Measurements from ENCODE around the gene RRAGD.

The RRAGD gene

DNA sequence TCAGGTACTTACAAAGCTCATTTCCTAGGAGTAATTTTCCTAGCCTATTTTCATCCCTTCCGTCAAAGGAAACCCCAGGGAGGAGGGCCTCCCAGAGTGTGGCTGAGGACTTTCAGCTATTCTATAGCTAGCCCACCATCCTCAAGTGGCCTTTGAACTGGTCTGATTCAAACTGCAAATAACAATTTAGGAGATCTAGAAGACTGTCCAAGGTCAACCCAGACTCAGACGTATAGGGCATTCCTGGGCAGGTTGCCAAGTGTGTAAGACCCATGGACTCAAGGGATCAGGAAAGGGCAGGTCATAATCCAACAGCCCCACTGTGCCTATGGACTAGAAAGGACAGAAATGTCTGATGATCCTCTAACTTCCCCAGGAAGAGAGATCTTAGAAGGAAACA, 2.1 kb upstream of the RRAGD start:
- DNase-seq (ENCODE audit: low spot score) = no peak
- H3K4me3 ChIP-seq = no peak overlapping the region
- no peak overlapping the region for H3K27ac ChIP-seq
- TF ChIP-seq, protein P1, sequence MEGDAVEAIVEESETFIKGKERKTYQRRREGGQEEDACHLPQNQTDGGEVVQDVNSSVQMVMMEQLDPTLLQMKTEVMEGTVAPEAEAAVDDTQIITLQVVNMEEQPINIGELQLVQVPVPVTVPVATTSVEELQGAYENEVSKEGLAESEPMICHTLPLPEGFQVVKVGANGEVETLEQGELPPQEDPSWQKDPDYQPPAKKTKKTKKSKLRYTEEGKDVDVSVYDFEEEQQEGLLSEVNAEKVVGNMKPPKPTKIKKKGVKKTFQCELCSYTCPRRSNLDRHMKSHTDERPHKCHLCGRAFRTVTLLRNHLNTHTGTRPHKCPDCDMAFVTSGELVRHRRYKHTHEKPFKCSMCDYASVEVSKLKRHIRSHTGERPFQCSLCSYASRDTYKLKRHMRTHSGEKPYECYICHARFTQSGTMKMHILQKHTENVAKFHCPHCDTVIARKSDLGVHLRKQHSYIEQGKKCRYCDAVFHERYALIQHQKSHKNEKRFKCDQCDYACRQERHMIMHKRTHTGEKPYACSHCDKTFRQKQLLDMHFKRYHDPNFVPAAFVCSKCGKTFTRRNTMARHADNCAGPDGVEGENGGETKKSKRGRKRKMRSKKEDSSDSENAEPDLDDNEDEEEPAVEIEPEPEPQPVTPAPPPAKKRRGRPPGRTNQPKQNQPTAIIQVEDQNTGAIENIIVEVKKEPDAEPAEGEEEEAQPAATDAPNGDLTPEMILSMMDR (IDR thresholded peaks at IDR 0.05) = no peak

DNA sequence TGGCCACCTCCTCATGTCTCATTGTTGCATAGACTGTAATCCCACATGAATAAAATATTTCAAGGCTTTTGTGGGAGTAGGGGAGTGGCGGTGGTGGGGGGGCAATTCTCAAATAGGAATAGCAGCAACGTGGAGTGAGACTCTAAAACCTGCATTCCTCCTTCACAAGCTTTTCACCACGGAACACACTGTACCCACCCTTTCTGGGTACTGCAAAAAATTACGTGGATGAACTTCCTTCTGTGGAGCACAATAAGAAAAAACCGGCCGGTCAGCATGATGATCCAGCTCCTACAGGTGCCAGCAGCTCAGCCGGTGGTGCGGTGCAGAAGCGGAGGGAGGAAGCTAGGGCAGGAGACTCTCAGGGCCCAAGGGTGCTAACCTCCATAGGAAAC, 930 bp upstream of the RRAGD start:
- H3K4me3 ChIP-seq = peak overlapping the region; percentile 95
- no peak for DNase-seq (ENCODE audit: low spot score)
- TF ChIP-seq, protein P1 (IDR thresholded peaks at IDR 0.05) = no peak
- no peak overlapping the region for H3K27ac ChIP-seq

DNA sequence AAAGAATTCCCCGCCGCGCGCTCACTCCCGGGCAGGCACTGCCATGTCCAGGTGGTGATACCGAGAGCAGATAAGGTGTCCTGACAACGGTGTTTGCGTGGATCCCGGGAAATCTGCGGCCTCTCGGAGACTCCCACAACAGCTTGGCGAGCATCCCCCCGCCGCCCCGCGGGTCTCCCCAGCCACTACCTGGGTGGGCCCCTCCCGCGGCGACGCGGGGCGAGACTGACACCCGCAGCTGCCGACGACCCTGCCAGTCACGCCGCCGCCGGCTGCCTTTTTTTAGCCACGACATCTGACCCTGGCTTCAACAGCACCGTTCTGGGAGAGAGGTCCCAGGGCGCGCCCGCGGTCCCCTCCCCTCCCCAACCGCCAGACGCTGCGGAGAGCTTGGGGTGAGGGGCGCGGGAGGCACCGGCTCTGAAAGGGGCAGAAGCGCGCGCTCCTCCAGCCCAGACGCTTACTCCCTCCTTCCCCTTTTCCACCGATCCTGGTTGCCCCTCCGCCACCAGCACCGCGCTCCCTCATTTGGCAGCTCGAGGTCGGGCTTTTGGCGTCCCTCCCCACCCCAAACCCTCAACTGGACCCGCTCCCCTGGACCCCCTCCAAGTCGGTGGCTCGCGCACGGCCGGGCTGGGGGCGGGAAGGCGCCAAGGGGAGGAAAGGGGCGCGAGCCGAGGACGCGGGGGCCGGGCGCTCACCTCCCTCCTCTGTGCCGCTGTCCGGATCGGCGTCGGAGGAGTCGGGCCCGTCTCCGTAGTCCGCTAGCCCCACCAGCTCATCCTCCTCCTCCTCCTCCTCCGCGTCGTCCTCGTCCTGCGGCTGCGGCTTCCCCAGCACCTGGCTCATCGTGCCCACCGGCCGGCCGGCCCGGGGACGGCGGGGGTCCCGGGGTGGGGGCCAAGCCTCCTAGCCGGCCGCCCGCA, 665 bp downstream of the RRAGD start:
- DNase-seq (ENCODE audit: low spot score) = peak; percentile 77
- peak overlapping the region; percentile 70 to 76 for H3K27ac ChIP-seq
- TF ChIP-seq, protein P1 (IDR thresholded peaks at IDR 0.05) = no peak

DNA sequence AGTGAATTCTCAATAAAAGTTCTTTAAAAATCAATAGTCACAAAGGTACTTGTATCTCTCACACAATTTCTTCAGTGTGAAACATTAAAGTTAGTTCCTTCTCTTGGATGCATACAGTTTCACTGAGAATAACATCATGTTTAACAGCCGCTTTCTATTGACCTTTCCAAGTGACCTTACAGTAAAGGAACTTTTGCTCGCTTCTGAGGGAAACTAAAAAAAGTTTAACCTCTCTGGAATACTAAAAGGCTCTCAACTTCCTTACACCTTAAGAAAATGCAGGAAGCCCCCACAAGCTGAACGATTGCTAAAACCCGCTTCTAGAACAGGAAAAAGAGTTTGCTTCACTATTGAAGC, 1.3 kb downstream of the RRAGD start:
- Histone ChIP-seq H3K4me3 (peak overlapping the region; percentile 95), H3K27ac (peak overlapping the region; percentile 70 to 76)
- TF ChIP-seq, protein P1 (IDR thresholded peaks at IDR 0.05) = no peak
- DNase-seq (ENCODE audit: low spot score) = no peak

More for the DNA sequence above, 665 bp downstream of the RRAGD start:
- H3K4me3 ChIP-seq = peak overlapping the region; percentile 95

DNA sequence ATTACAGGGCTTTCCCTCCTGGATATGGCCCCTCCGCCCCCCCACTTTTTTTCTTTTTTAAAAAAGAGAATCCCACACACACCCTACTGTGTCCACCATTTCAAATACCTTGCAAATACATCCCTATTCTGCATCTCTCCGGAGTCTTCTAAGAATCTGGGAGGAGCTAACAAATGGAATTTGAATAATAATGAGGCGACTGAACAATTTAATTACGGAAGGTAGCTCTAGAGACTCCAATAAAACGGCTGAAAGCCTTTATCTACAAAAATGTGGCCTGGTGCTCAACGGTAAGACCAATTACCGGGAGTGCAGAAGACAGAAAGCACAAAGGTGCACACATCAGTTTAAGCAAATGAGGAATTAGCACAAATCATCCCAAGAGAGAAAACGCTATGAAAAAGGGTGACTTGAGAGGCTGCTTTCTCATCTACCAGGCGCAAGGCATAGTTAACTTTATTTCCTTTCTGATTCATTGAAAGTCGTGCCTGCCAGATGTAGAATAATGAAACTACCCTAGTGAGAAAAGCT, 1.8 kb downstream of the RRAGD start:
- TF ChIP-seq, protein P1 (IDR thresholded peaks at IDR 0.05) = no peak
- H3K27ac ChIP-seq = peak overlapping the region in 1 of 2 donors; percentile 70
- peak overlapping the region; percentile 95 for H3K4me3 ChIP-seq
- no peak for DNase-seq (ENCODE audit: low spot score)

DNA sequence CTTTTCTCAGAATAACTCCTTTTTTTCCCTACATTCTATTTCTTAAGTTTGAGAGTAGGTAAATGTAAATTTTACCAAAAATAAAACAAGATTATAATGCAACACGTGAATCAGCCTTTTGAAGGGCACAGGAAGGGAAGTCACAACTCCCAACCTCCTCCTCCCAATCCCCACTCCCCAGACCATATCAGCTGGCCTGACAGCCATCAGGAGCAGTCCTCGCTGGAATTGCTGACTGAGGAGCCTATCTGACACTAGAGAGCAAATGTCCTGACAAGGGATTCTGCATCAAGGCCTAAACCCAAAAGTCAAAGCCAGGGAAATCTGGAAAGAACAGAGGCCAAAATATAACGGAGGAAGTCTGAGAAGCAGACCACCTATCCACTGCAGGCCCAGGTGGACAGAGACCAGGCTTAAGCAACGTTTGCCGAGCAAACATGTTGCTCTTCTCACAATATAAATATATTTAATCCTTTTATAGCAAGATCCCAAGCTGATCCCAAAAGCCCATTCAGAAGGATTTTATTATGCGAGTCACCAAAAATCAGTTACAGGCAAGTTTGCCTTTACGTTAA, 2.5 kb downstream of the RRAGD start:
- TF ChIP-seq, protein P1 (IDR thresholded peaks at IDR 0.05) = no peak
- H3K4me3 ChIP-seq = no peak overlapping the region
- no peak overlapping the region for H3K27ac ChIP-seq
- DNase-seq (ENCODE audit: low spot score) = no peak
